Neuron (in vitro differentiated cells): ENCODE results near the gene UQCRC2.

Experiments
- H2AFZ ChIP-seq: one replicate; pipeline ENCODE4 v1.6.1; 2013; ENCODE audit warnings: low read depth, mild to moderate bottlenecking, inconsistent platforms, low read length, moderate library complexity
- H3K27me3 ChIP-seq: one replicate; pipeline ENCODE4 v1.6.1; 2013; ENCODE audit warnings: low read length; ENCODE audit not compliant: insufficient read depth
- H3K36me3 ChIP-seq: one replicate; pipeline ENCODE4 v1.6.1; 2013; ENCODE audit warnings: low read length; ENCODE audit not compliant: insufficient read depth
- H3K4me1 ChIP-seq: one replicate; pipeline ENCODE4 v1.6.1; 2013; ENCODE audit warnings: low read length; ENCODE audit not compliant: insufficient read depth
- H3K4me3 ChIP-seq: 2 replicates; pipeline ENCODE4 v1.5.1; 2013; ENCODE audit warnings: mild to moderate bottlenecking, low read length, moderate library complexity
- H3K9me3 ChIP-seq: one replicate; pipeline ENCODE4 v1.6.1; 2013; ENCODE audit warnings: low read length

The UQCRC2 gene

DNA sequence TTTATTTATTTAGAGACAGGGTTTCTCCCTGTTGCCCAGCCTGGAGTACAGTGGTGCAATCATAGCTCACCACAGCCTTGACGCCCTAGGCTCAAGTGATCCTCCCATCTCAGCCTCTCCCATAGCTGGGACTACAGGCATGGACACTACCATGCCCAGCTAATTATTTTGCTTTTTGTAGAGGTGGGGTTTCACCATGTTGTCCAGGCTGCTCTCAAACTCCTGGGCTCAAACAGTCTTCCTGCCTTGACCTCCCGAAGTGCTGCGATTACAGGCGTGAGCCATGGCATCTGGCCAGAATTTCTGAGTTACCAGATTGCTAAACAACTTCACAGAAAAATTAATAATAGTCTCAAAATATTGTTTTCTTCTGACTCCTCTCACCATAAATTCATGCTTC is 76.5 kb downstream of the UQCRC2 start:
- H3K36me3 ChIP-seq = peaks cover 3% of the 10 kb centered on the region
- H2AFZ ChIP-seq = no peak overlapping the region
- no peaks in the 10 kb centered on the region for H3K27me3 ChIP-seq
- H3K9me3 ChIP-seq = no peaks in the 10 kb centered on the region
- H3K4me1 ChIP-seq = peaks cover 1% of the 10 kb centered on the region
- H3K4me3 ChIP-seq = no peak overlapping the region

DNA sequence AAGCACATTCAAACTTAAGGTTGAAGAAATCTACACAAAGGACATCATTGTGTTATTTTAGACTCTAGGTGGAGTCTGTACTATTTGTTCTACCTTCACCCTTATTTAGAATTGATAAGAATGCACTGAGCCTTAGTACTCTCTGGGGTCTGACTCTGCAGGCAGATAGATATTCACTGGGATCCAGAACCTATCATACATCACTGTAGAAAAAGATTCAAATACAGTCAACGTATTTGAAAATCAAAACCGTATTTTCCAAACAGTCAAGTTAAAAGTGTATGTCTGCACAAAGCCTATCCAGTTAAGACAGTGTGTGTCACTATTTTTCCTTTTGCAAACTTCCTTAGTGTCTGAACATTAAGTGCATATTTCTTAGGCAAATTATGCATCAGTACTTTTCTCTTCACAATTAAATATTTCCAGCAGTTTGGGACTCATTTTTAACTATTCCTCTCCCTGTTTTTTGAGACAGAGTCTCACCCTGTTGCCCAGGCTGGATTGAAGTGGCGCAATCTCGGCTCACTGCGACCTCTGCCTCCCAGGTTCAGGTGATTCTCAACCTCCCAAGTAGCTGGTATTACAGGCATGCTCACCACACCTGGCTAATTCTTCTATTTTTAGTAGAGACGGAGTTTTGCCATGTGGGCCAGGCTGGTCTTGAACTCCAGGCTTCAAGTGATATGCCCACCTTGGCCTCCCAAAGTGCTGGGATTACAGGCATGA is 77.1 kb downstream of the UQCRC2 start:
- H3K9me3 ChIP-seq = no peaks in the 10 kb centered on the region
- H3K36me3 ChIP-seq = peaks cover 3% of the 10 kb centered on the region
- no peak overlapping the region for H3K4me3 ChIP-seq
- H3K4me1 ChIP-seq = peaks cover 1% of the 10 kb centered on the region
- no peaks in the 10 kb centered on the region for H3K27me3 ChIP-seq
- no peak overlapping the region for H2AFZ ChIP-seq

DNA sequence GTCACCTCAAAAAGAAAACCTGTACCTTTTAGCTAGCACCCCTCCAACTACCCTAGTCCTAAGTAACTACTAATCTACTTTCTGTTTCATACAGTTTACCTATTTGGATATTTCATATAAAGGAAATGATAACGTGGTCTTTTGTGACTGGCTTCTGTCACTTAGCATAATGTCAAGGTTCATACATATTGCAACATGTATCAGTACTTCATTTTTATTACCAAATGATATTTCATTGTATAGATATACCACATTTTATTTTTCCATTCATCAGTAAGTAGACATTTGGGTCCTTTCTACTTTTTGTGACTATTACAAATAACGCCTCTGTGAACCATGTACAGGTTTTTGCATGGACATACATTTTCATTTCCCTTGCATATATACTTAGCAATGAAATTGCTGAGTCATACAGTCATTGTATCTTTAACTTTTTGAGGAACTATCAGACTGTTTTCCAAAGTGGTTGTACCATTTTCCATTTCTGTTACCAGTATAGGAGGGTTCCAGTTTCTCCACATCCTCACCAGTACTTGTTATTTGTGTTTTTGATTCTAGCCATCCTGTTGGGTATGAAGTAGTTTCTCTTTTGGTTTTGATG is 78.4 kb downstream of the UQCRC2 start:
- H2AFZ ChIP-seq = no peak overlapping the region
- peaks cover 3% of the 10 kb centered on the region for H3K36me3 ChIP-seq
- H3K4me3 ChIP-seq = no peak overlapping the region
- no peaks in the 10 kb centered on the region for H3K27me3 ChIP-seq
- peaks cover 1% of the 10 kb centered on the region for H3K4me1 ChIP-seq
- no peaks in the 10 kb centered on the region for H3K9me3 ChIP-seq
